Lower leg skin (tissue), 4 donors: ENCODE measurements around the gene WDR3. TPM values are rescaled to one million over a fixed set of nuclear protein-coding genes. Genes with fewer than 3 reads are reported as not detected.

Experiments used
- DNase-seq, 2 donors: peaks; one replicate each; pipeline ENCODE4 v3.0.0-alpha.2; 2019; ENCODE audit warnings: low spot score in 2 of 2
- H3K4me3 ChIP-seq: fragments of 200-600 bp; sonication (generic); 2 replicates; pipeline ENCODE4 v1.5.1; 2017; ENCODE audit warnings: mild to moderate bottlenecking, low read depth; ENCODE audit not compliant: poor library complexity, severe bottlenecking
- CTCF ChIP-seq, 3 donors: fragments of 450-650 bp; IDR thresholded peaks; one replicate each; pipeline ENCODE4 v1.5.1; 2016; ENCODE audit warnings: antibody characterized with exemption in 3 of 3, mild to moderate bottlenecking in 3 of 3, moderate library complexity in 2 of 3
- POLR2A ChIP-seq, 2 donors: fragments of 450-650 bp; IDR thresholded peaks; one replicate each; pipeline ENCODE4 v1.6.1; 2016 to 2017; ENCODE audit warnings: antibody characterized with exemption in 2 of 2, mild to moderate bottlenecking in 1 of 2, moderate library complexity in 1 of 2
- WGBS, 2 donors: methylation state at CpG; one replicate each; pipeline ENCODE4 v1.1.5; 2018; 5-methylcytosine and 5-hydroxymethylcytosine counted together
- intact Hi-C: fragments of 100-400 bp; cut with DNase I; formaldehyde crosslinking; loops from one replicate; pipeline ENCODE4 v1.15.0; 2023; ENCODE audit warnings: low total_unique reads
- total RNA-seq, 4 donors: library from RNA; depleted of rRNA; stranded (reverse); fragments of >200 nt; gene quantifications; one replicate each; pipeline ENCODE4 v1.1.0, GENCODE V29; 2016

The WDR3 gene
- total RNA-seq, 4 donors from 2014 or later, result 10.2 to 35.5 (median 17.9) TPM

DNA sequence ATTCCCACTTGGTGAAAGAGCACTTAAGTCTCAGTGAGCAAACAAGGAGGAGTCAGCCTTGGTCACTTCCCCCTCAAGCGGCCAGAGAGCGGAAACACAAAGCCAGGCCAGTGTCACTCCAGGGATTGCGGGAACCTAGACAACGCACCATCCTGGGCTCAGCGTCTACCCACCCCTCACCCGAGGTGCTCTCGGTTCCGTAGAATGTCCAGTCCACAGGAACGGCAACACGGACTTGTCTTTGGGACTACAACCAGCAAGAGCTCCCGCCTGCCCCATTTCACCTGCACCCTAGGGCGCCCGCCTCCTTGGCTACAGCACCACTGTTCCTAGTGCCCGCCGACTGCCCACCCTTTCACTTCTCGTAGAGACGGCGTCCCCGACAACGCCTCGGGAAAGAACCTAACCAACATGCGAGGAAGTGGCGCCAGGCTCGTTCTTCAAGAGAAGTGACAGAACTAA is 627 bp upstream of the WDR3 start:
- intact Hi-C loops, result no loop called here
- DNase-seq, result peak; percentile 25 to 89
- TF ChIP-seq POLR2A (IDR thresholded peaks at IDR 0.05), result no peak
- TF ChIP-seq CTCF (IDR thresholded peaks at IDR 0.05), result no peak
- 0 to 1% methylated on average over 21 to 24 of the region's 24 CpGs for WGBS, 2 donors
- H3K4me3 ChIP-seq, result peak overlapping the region; percentile 91

DNA sequence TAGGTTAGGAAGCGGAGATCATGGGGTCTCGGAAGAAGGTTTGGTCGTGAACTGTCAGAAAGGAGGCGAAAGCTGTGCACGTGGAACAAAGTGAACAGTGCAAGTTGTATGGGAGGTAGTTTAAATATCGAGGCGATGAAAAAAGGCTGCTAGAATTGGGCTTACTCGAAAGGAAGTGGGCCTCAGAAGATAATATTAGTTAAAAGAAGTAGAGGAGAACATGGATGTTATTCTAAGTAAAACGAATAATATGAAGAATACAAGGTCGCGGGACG is 571 bp downstream of the WDR3 start:
- 0 to 2% methylated on average over 12 of the region's 12 CpGs for whole genome bisulfite sequencing, 2 donors
- TF ChIP-seq POLR2A (IDR thresholded peaks at IDR 0.05) (no peak), CTCF (IDR thresholded peaks at IDR 0.05) (no peak)
- intact Hi-C loops, result no loop called here
- DNase-seq, result no peak
- peak overlapping the region; percentile 91 for H3K4me3 ChIP-seq

DNA sequence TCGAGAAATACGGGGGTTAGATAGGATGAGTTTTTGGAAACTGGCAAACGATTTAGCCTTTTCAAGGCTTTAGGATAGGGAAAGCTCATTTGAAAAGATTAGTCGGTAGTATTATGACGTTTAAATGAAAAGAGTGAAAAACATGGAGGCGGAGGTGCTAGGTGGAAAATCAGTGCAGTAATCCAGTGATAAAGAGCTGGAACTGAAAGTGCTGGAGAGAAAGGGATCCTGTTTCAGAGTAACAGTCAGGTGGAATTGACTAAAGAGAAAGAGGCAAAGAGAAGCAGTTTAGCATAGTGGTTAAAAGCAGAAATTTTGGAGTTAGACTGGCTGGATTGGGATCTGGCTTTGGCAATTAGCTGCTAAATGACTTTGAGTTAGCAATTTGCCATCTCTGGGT is 945 bp downstream of the WDR3 start:
- no peak for DNase-seq
- TF ChIP-seq POLR2A (IDR thresholded peaks at IDR 0.05), result no peak
- TF ChIP-seq CTCF (IDR thresholded peaks at IDR 0.05), result no peak
- intact Hi-C loops, result no loop called here
- 2 to 5% methylated on average over 6 of the region's 6 CpGs for WGBS, 2 donors
- peak overlapping the region; percentile 91 for H3K4me3 ChIP-seq

DNA sequence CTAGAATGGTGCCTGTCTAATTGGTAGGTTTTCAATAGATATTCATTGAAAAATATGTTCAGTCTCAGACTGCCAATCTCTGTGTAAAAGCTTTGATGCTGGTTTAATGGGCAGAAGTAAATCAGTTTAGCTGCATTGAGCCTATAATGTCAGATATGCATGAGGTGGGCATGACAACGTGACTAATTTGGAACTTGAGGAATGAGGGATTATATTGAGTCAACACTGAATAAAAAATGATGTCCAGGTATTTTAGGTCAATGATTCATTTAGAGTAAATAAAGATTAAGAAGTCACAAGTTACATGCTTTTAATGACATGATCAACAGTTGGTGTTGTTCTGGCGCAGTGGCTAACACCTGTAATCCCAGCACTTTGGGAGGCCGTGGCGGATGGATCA is 3.0 kb downstream of the WDR3 start:
- no peak for TF ChIP-seq POLR2A (IDR thresholded peaks at IDR 0.05)
- intact Hi-C loops, result no loop called here
- no peak for DNase-seq
- no peak overlapping the region for H3K4me3 ChIP-seq
- 96 to 98% methylated on average over 4 of the region's 4 CpGs for WGBS, 2 donors

DNA sequence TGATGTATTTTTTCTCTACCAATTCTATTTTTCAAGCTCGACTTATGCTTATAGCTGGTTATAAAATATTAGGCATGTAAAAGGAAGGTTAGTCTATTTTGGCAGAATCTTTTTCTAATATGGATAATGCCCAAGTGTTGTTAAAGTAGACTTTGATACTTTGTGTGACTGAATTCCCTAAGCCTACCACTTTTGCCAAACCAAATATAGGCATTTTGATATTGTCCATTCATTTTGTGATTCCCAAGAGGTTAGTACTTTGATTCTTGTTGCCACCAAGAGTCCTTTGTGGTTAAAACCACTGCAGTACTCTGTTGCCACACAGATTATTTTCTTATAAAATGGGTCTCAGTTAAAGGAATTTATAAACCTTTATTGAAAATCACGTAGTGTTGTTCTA is 4.2 kb downstream of the WDR3 start:
- 93% methylated on average over 2 of the region's 2 CpGs for WGBS, 2 donors
- TF ChIP-seq CTCF (IDR thresholded peaks at IDR 0.05) (no peak), POLR2A (IDR thresholded peaks at IDR 0.05) (no peak)
- no peak for DNase-seq
- intact Hi-C loops, result no loop called here
- no peak overlapping the region for H3K4me3 ChIP-seq

DNA sequence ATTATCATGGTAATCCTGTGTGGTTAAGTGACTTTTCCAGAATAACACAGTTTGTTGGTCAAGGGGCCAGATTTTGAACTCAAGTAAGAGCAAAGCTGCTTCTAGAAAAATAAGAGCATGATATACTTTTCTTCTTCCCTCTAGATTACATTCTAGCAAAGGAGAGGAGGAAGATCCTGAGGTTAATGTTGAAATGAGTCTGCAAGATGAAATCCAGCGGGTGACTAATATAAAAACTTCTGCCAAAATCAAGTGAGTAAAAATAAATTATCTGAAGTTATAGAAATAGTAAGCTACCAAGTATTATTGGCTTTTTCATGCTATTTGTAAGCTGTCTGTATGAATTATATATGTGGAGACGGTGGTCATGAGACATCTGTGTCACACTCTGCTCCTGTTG is 12.8 kb downstream of the WDR3 start:
- 92 to 98% methylated on average over 2 of the region's 2 CpGs for WGBS, 2 donors
- DNase-seq, result no peak
- H3K4me3 ChIP-seq, result no peak overlapping the region
- no peak for TF ChIP-seq POLR2A (IDR thresholded peaks at IDR 0.05)
- no peak for TF ChIP-seq CTCF (IDR thresholded peaks at IDR 0.05)
- intact Hi-C loops, result no loop called here
